ENCODE data around the gene GLT1D1.

The GLT1D1 gene

DNA sequence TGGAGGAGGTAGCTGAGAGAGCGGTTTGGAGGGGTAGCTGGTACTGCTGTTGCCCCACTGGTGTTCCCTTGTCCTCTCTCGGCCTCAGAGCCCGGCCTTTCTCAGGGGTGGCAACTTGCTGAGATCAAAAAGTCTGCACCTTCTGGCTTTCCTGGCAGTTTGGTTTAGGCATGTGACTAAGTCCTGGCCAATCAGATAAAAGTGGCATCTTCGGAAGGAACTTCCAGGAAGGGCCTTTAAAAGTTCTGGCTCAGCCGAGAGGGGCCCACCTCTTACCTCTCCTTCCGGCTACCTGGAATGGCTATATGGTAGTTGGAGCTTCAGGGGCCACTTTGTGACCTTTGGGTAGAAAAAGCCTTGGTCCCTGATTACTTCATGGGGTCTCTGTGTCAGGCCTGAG is 152.6 kb downstream of the GLT1D1 start:
- peaks cover 2% of the 10 kb centered on the region for H3K36me3 Mint-ChIP-seq
- peaks cover 7% of the 10 kb centered on the region for H3K9me3 Mint-ChIP-seq
- H3K27me3 Mint-ChIP-seq, result no peaks in the 10 kb centered on the region
- H3K4me3 Mint-ChIP-seq, result no peak overlapping the region
- no peak overlapping the region for H3K27ac Mint-ChIP-seq
- H3K4me1 Mint-ChIP-seq, result no peaks in the 10 kb centered on the region

DNA sequence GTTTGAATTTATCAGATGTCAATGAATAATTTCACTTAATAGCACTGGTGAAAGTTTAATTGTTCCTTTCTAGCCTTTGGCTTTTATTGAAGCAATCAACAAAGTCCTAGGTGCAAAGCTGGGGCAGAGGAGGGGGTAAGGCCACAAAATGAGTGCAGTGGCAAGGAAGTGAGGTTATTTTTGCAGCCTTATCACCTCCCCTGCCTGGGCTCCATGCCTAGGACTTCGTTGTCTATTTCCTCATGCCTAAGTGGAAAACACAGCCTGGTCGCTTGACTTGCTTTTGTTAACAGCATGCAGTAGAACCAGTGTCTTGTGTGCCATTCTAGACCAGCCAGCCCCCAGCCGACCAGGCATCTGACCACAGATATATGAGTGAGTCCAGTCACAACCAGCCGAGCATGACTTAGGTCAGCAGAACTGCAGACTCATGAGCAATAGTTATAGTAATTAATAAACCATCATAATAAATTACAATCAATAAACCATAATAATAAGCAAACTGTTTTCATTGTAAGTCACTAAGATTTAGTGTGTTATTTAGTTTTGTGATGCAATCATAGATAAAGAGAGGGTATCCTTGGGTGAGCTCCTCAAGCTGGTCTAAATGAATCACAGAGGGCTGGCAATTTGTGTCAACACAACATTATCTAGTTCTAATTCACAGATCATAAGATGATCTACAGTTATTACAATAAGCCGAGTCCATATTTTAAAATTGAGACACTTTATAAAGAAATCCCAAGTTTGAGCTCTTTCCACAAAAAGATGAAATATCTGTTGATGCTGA is 156.8 kb downstream of the GLT1D1 start:
- Mint-ChIP-seq H3K9me3 (peaks cover 7% of the 10 kb centered on the region), H3K36me3 (no peaks in the 10 kb centered on the region), H3K4me3 (no peak overlapping the region), H3K27me3 (no peaks in the 10 kb centered on the region), H3K27ac (no peak overlapping the region), H3K4me1 (no peaks in the 10 kb centered on the region)

- no peak overlapping the region for H3K27ac Mint-ChIP-seq
- H3K36me3 Mint-ChIP-seq, result no peaks in the 10 kb centered on the region
- peaks cover 13% of the 10 kb centered on the region for H3K9me3 Mint-ChIP-seq
- H3K4me1 Mint-ChIP-seq, result no peaks in the 10 kb centered on the region
- H3K4me3 Mint-ChIP-seq, result no peak overlapping the region
- no peaks in the 10 kb centered on the region for H3K27me3 Mint-ChIP-seq
Measured at GRCh38 chr12:129016159-129016558, 162.9 kb downstream of the GLT1D1 start.

- Mint-ChIP-seq H3K9me3 (peaks cover 10% of the 10 kb centered on the region), H3K4me1 (no peaks in the 10 kb centered on the region), H3K36me3 (no peaks in the 10 kb centered on the region), H3K27me3 (no peaks in the 10 kb centered on the region), H3K4me3 (no peak overlapping the region), H3K27ac (no peak overlapping the region)
Measured at GRCh38 chr12:129025055-129025454, 171.8 kb downstream of the GLT1D1 start.

DNA sequence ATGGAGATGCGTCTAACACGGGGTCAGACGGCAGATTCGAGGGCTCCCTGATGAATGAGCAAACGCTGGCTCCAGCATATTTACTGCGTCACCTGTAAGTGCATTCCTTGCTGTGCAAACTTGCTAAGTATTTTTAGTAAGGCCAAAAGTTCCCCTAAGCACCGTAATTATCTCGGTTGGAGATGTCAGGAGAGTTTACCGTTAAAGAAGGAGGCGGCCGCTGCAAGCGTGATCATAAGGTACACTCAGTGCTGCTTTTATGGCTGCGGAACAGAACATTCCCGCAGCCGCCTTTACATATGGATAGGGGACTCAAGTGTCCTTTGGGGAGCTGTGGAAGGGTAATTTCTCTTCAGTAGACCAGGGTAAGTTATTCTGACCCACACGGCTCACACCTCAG is 175.6 kb downstream of the GLT1D1 start:
- Mint-ChIP-seq H3K4me3 (no peak overlapping the region), H3K27ac (no peak overlapping the region), H3K4me1 (no peaks in the 10 kb centered on the region), H3K27me3 (no peaks in the 10 kb centered on the region), H3K9me3 (no peaks in the 10 kb centered on the region), H3K36me3 (no peaks in the 10 kb centered on the region)
